ENCODE results near the gene MAP4K4. TPM values are rescaled to one million over a fixed set of nuclear protein-coding genes. Genes with fewer than 3 reads are reported as not detected.

Gene MAP4K4
- total RNA-seq, 8 experiments from 2014 or later: 72.4 to 551 (median 123) TPM

- ATAC-seq (replicated peaks in 6 of 8): no peak
- Histone ChIP-seq H3K4me3 (no peak overlapping the region), H3K27ac (no peak overlapping the region), H3K4me1 (replicated peaks in 1 of 2) (peaks cover 4 to 8% of the 10 kb centered on the region in 2 donors)
- in situ Hi-C loops (cut with MboI; ENCODE audit: low pct_unique_long_range_greater_than_20kb in 2 of 9, low sequenced_read_pairs in 9 of 9, unreplicated experiment in 9 of 9): loop anchor here in 1 of 9 experiments (25.0 kb wide), 1 partner anchor 505 kb away; no protein-coding TSS in a partner anchor
- 83 to 100% (median 100%) methylated on average over 1 to 3 of the region's 5 CpGs; no CpG with 5 or more reads in 1 of the 10 experiments for WGBS, 10 experiments
Observed at GRCh38 chr2:101841679-101842327, 144.3 kb downstream of the MAP4K4 start.

- no peak overlapping the region for H3K4me3 ChIP-seq
- 86 to 100% (median 100%) methylated on average over 1 of the region's 1 CpG; no CpG with 5 or more reads in 7 of the 10 experiments for WGBS, 10 experiments
- in situ Hi-C loops (cut with MboI; ENCODE audit: low pct_unique_long_range_greater_than_20kb in 2 of 9, low sequenced_read_pairs in 9 of 9, unreplicated experiment in 9 of 9): loop anchor here in 1 of 9 experiments (25.0 kb wide), 1 partner anchor 505 kb away; no protein-coding TSS in a partner anchor
- ATAC-seq (replicated peaks in 6 of 8): no peak
- H3K27ac ChIP-seq: no peak overlapping the region
- peaks cover 4 to 8% of the 10 kb centered on the region in 2 donors for H3K4me1 ChIP-seq (replicated peaks in 1 of 2)
Observed at GRCh38 chr2:101842471-101842870, 145.0 kb downstream of the MAP4K4 start.

- WGBS, 10 experiments: 17 to 100% (median 67%) methylated on average over 1 to 2 of the region's 2 CpGs; no CpG with 5 or more reads in 3 of the 10 experiments
- H3K4me1 ChIP-seq (replicated peaks in 1 of 2): peaks cover 4 to 8% of the 10 kb centered on the region in 2 donors
- H3K27ac ChIP-seq: no peak overlapping the region
- H3K4me3 ChIP-seq: no peak overlapping the region
- peak in 3 of 8 experiments; percentile 14 to 56 (median 52) for ATAC-seq (replicated peaks in 6 of 8)
- in situ Hi-C loops (cut with MboI; ENCODE audit: low pct_unique_long_range_greater_than_20kb in 2 of 9, low sequenced_read_pairs in 9 of 9, unreplicated experiment in 9 of 9): loop anchor here in 1 of 9 experiments (25.0 kb wide), 1 partner anchor 506 kb away; no protein-coding TSS in a partner anchor
Observed at GRCh38 chr2:101843048-101843447, 145.5 kb downstream of the MAP4K4 start.

DNA sequence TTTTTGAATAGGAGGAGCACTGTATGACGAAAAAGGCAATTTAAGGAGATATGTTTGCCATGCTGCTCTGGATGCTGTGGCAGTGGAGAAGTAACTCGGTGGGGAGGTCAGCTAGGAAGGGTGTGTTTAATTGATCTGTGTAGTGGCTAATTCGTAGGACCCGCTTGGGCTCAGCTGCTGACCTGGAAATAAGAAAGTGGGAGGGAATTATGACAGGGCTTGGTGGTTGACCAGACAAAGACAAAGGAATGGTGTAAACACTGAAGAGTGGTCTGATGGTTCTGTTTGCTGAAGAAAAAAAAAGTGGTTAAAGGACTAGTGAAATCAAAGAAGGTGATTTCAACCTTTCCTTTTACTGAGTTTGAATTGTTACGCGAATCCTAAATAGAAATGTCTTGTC lies 146.0 kb downstream of the MAP4K4 start:
- H3K4me1 ChIP-seq (replicated peaks in 1 of 2): peaks cover 4 to 8% of the 10 kb centered on the region in 2 donors
- no peak overlapping the region for H3K27ac ChIP-seq
- peak in 2 of 8 experiments; percentile 10 to 53 for ATAC-seq (replicated peaks in 6 of 8)
- H3K4me3 ChIP-seq: no peak overlapping the region
- in situ Hi-C loops (cut with MboI; ENCODE audit: low pct_unique_long_range_greater_than_20kb in 2 of 9, low sequenced_read_pairs in 9 of 9, unreplicated experiment in 9 of 9): loop anchor here in 1 of 9 experiments (25.0 kb wide), 1 partner anchor 506 kb away; no protein-coding TSS in a partner anchor
- WGBS, 10 experiments: 44 to 100% (median 82%) methylated on average over 2 to 6 of the region's 6 CpGs

- H3K4me1 ChIP-seq (replicated peaks in 1 of 2): peaks cover 4 to 8% of the 10 kb centered on the region in 2 donors
- H3K4me3 ChIP-seq: no peak overlapping the region
- peak in 2 of 8 experiments; percentile 6 to 20 for ATAC-seq (replicated peaks in 6 of 8)
- H3K27ac ChIP-seq: no peak overlapping the region
- in situ Hi-C loops (cut with MboI; ENCODE audit: low pct_unique_long_range_greater_than_20kb in 2 of 9, low sequenced_read_pairs in 9 of 9, unreplicated experiment in 9 of 9): loop anchor here in 1 of 9 experiments (25.0 kb wide), 1 partner anchor 507 kb away; no protein-coding TSS in a partner anchor
- 87 to 98% (median 95%) methylated on average over 3 to 11 of the region's 12 CpGs for WGBS, 10 experiments
Observed at GRCh38 chr2:101844055-101844635, 146.6 kb downstream of the MAP4K4 start.

- Histone ChIP-seq H3K4me1 (replicated peaks in 1 of 2) (peaks cover 4 to 8% of the 10 kb centered on the region in 2 donors), H3K27ac (no peak overlapping the region), H3K4me3 (no peak overlapping the region)
- WGBS, 10 experiments: 83 to 100% (median 100%) methylated on average over 1 to 3 of the region's 3 CpGs; no CpG with 5 or more reads in 1 of the 10 experiments
- peak in 1 of 8 experiments; percentile 12 for ATAC-seq (replicated peaks in 6 of 8)
- in situ Hi-C loops (cut with MboI; ENCODE audit: low pct_unique_long_range_greater_than_20kb in 2 of 9, low sequenced_read_pairs in 9 of 9, unreplicated experiment in 9 of 9): loop anchor here in 1 of 9 experiments (25.0 kb wide), 1 partner anchor 510 kb away; no protein-coding TSS in a partner anchor
Observed at GRCh38 chr2:101846973-101847372, 149.5 kb downstream of the MAP4K4 start.

DNA sequence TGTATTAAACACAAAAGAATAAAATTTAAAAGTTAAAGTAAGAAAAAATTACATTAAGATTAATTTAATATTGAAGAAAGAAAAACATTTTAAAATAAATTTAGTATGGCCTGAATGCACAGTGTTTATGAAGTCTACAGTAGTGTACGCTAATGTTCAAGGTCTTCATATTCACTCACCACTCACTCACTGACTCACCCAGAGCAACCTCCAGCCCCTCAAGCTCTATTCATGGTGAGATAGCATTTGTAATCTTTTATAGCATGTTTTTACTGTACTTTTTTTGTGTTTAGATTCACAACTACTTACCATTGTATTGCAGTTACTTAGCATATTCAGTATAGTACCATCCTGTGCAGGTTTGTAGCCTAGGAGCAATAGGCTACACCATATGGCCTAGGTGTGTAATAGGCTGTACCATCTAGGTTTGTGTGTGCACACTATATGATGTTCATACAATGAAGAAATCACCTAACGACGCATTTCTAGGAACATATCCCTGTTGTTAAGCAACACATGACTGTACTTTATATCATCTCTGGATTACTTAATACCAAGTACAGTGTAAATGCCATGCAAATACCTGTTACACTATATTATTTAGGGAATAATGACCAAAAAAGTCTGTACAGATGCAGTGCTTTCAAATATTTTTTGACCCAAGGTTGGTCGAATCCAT lies 150.3 kb downstream of the MAP4K4 start:
- ATAC-seq (replicated peaks in 6 of 8): peak in 1 of 8 experiments; percentile 2
- Histone ChIP-seq H3K4me3 (no peak overlapping the region), H3K4me1 (replicated peaks in 1 of 2) (peaks cover 4 to 8% of the 10 kb centered on the region in 2 donors), H3K27ac (no peak overlapping the region)
- in situ Hi-C loops (cut with MboI; ENCODE audit: low pct_unique_long_range_greater_than_20kb in 2 of 9, low sequenced_read_pairs in 9 of 9, unreplicated experiment in 9 of 9): loop anchor here in 1 of 9 experiments (25.0 kb wide), 1 partner anchor 510 kb away; no protein-coding TSS in a partner anchor
- 88 to 100% (median 98%) methylated on average over 1 to 4 of the region's 4 CpGs for WGBS, 10 experiments

GRCh38 chr2:101848769-101849410 lies 151.4 kb downstream of the MAP4K4 start:
- in situ Hi-C loops (cut with MboI; ENCODE audit: low pct_unique_long_range_greater_than_20kb in 2 of 9, low sequenced_read_pairs in 9 of 9, unreplicated experiment in 9 of 9): loop anchor here in 1 of 9 experiments (25.0 kb wide), 1 partner anchor 512 kb away; no protein-coding TSS in a partner anchor
- no peaks in the 10 kb centered on the region for H3K4me1 ChIP-seq (replicated peaks in 1 of 2)
- H3K4me3 ChIP-seq: no peak overlapping the region
- no peak for ATAC-seq (replicated peaks in 6 of 8)
- H3K27ac ChIP-seq: no peak overlapping the region
- WGBS, 10 experiments: 50 to 95% (median 82%) methylated on average over 2 to 5 of the region's 6 CpGs; no CpG with 5 or more reads in 1 of the 10 experiments

DNA sequence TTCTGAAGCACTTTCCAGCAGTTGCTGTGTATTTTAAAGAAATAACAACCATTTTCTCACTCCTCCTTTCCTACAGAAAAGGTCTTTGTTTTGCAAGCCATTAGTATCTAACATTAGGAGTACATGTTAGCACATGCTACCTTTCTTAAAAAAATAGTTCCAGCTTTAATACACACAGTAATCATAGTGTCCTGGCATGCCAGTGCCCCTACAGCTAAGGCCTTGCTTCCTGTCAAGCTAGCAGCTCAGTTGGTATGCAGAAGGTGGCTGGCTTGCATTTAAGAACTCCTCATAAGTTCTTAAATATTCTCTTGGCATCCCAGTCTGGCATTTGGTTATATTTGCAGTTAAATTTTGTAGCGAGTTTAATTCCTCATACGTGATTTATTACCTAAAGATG lies 152.9 kb downstream of the MAP4K4 start:
- H3K27ac ChIP-seq: no peak overlapping the region
- ATAC-seq (replicated peaks in 6 of 8): no peak
- 71 to 100% (median 88%) methylated on average over 1 to 2 of the region's 2 CpGs; no CpG with 5 or more reads in 2 of the 10 experiments for WGBS, 10 experiments
- H3K4me3 ChIP-seq: no peak overlapping the region
- in situ Hi-C loops (cut with MboI; ENCODE audit: low pct_unique_long_range_greater_than_20kb in 2 of 9, low sequenced_read_pairs in 9 of 9, unreplicated experiment in 9 of 9): no loop called here
- no peaks in the 10 kb centered on the region for H3K4me1 ChIP-seq (replicated peaks in 1 of 2)

- H3K27ac ChIP-seq: no peak overlapping the region
- in situ Hi-C loops (cut with MboI; ENCODE audit: low pct_unique_long_range_greater_than_20kb in 2 of 9, low sequenced_read_pairs in 9 of 9, unreplicated experiment in 9 of 9): no loop called here
- no peak for ATAC-seq (replicated peaks in 6 of 8)
- H3K4me3 ChIP-seq: no peak overlapping the region
- WGBS, 10 experiments: 86 to 100% (median 98%) methylated on average over 1 to 2 of the region's 2 CpGs
- H3K4me1 ChIP-seq (replicated peaks in 1 of 2): no peaks in the 10 kb centered on the region
Observed at GRCh38 chr2:101850991-101851390, 153.5 kb downstream of the MAP4K4 start.

DNA sequence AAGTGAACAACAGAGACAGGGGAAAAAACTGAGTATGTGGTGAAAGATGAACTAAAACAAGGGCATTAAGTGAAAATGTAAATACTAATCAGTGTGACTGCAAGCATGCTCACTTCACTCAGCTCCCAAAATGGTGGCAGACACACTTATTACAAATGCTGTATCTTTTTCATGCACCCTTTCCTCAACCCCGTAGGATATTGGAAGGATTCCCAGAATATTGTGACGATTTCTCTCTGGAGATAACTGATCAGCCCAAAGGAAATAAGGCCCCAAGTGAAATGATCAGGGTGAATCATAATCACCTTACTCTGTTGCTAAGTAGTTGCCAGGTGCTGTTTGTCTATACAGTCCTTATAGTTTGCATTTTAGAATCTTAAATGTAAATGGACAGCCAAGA lies 155.3 kb downstream of the MAP4K4 start:
- ATAC-seq (replicated peaks in 6 of 8): peak in 1 of 8 experiments; percentile 10
- no peak overlapping the region for H3K27ac ChIP-seq
- 40 to 100% (median 88%) methylated on average over 1 to 2 of the region's 2 CpGs; no CpG with 5 or more reads in 1 of the 10 experiments for WGBS, 10 experiments
- no peaks in the 10 kb centered on the region for H3K4me1 ChIP-seq (replicated peaks in 1 of 2)
- in situ Hi-C loops (cut with MboI; ENCODE audit: low pct_unique_long_range_greater_than_20kb in 2 of 9, low sequenced_read_pairs in 9 of 9, unreplicated experiment in 9 of 9): no loop called here
- no peak overlapping the region for H3K4me3 ChIP-seq

DNA sequence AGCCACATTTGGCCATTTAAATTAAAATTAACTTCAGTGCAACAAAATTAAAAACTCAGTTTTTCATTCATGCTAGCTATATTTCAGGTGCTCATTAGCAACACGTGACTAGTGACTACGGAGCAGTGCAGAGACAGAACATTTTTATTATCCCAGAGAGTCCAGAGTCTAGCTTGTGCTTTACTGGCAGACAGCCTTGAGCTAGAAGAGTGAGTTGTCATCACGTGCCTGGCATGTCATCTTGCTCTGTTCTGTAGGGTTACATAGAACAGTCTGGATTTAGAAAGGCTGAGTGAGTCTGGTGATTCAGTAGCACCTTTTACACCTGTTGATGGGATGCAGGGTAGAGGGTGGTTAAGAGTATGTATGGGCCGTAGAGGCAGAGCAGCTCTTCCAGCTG lies 157.4 kb downstream of the MAP4K4 start:
- ATAC-seq (replicated peaks in 6 of 8): peak in 1 of 8 experiments; percentile 21
- Histone ChIP-seq H3K27ac (no peak overlapping the region), H3K4me3 (no peak overlapping the region), H3K4me1 (replicated peaks in 1 of 2) (no peaks in the 10 kb centered on the region)
- in situ Hi-C loops (cut with MboI; ENCODE audit: low pct_unique_long_range_greater_than_20kb in 2 of 9, low sequenced_read_pairs in 9 of 9, unreplicated experiment in 9 of 9): no loop called here
- 61 to 100% (median 93%) methylated on average over 2 to 4 of the region's 4 CpGs; no CpG with 5 or more reads in 1 of the 10 experiments for WGBS, 10 experiments
